Peyer's patch (tissue), 4 donors: ENCODE measurements around the gene NCOA3. TPM values are rescaled to one million over a fixed set of nuclear protein-coding genes. Genes with fewer than 3 reads are reported as not detected.
"Not testable (repeated sequence)": the region's sequence is repeated elsewhere in the genome, so short reads cannot be mapped to it uniquely, and the experiment has no call there.

Source experiments
- DNase-seq, 3 donors: peaks; one replicate each; pipeline ENCODE4 v3.0.0-alpha.2; 2017 to 2019
- H3K27ac ChIP-seq, 4 donors: fragments of 200-600 bp; sonication (generic); one replicate each; pipeline ENCODE4 v1.5.1; 2016 to 2019
- H3K27me3 ChIP-seq, 2 donors: fragments of 200-600 bp; sonication (generic); one replicate each; pipeline ENCODE4 v1.5.1; 2019
- H3K36me3 ChIP-seq, 3 donors: fragments of 200-600 bp; sonication (generic); one replicate each; pipeline ENCODE4 v1.5.1; 2016 to 2019
- H3K4me1 ChIP-seq, 4 donors: fragments of 200-600 bp; sonication (generic); one replicate each; pipeline ENCODE4 v1.5.1; 2016 to 2019
- H3K4me3 ChIP-seq, 4 donors: fragments of 200-600 bp; sonication (generic); 1 replicate in 3 of 4; 2 replicates in 1 of 4; pipeline ENCODE4 v1.5.1; 2016 to 2019; ENCODE audit warnings: mild to moderate bottlenecking in 1 of 4
- H3K9me3 ChIP-seq, 4 donors: fragments of 200-600 bp; sonication (generic); one replicate each; pipeline ENCODE4 v1.5.1; 2016 to 2019; ENCODE audit warnings: mild to moderate bottlenecking in 1 of 4
- POLR2A ChIP-seq, 2 donors: fragments of 450-650 bp; IDR thresholded peaks; one replicate each; pipeline ENCODE4 v1.5.1; 2017; ENCODE audit warnings: antibody characterized with exemption in 2 of 2, mild to moderate bottlenecking in 2 of 2, moderate library complexity in 2 of 2
- total RNA-seq, 4 donors: library from RNA; depleted of rRNA; stranded (reverse); fragments of >200 nt; gene quantifications; one replicate each; pipeline ENCODE4 v1.1.0, GENCODE V29; 2016
- TF ChIP-seq, protein P1 (sequence below), 6 experiments: fragments of 450-650 bp in 4 of 6; fragments of 200-600 bp in 2 of 6; sonication (generic) in 1 of 6; IDR thresholded peaks; one replicate each; pipeline ENCODE4 v1.5.1; 2017 to 2019; ENCODE audit warnings: antibody characterized with exemption in 6 of 6, mild to moderate bottlenecking in 3 of 6, moderate library complexity in 1 of 6

Gene NCOA3
- total RNA-seq, 4 donors from 2014 or later, result 17.9 to 99.9 (median 26.6) TPM

DNA sequence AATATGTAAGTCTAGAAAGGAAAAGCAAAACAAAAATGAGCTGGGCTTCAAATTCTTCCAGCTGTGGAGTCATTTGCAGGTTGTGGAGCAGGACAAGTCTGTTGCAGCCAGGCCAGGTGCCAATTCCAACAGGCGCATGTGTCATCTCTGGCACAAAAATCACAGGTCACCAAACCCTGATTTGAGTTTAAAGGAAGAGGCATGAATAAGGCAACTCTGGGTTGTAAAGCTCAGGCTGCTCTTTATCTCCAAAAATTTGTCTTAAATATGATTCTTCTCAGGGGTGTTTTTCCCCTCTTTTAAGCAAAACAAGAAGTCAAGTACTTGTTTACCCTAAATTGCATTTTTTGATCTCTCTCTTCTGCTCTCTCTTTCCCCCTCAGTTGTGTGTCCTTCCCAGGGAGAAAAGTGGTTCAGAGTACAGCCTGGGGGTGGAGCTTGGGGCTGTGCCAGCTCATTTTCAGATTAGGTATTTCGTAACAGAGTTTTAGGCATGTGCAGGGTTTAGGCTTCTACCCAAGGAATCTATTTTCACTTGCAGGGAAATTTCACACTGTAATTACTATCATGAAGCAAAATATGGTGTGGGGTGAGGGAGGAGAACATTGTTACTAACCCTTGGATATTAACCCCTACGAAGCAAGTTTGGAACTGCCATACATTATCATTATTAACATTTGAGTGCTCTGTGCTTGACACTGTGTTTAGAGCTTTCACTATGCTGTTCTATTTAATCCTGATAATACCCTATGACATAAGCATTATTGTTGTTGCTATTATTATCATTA is 8.3 kb upstream of the NCOA3 start:
- no peaks in the 10 kb centered on the region for H3K36me3 ChIP-seq
- H3K4me3 ChIP-seq, result no peak overlapping the region

DNA sequence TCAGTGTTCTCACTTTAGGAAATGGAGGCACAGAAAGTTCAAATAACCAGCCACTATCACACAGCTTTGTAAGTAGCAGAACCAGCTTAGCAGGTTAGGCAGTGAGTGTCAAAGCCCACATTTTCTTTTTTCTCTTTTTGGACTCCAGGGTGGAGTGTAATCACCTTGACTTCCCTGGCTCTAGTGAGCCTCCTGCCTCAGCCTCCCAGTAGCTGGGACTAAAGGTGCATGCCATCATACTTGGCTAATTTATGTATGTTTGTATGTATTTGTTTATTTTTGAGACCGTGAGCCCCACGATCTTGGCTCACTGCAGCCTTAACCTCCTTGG is 7.8 kb upstream of the NCOA3 start:
- no peaks in the 10 kb centered on the region for H3K9me3 ChIP-seq
- H3K27me3 ChIP-seq, result no peaks in the 10 kb centered on the region
- H3K4me1 ChIP-seq, result peaks cover 3 to 20% (median 10%) of the 10 kb centered on the region in 4 donors
- peak overlapping the region in 3 of 4 donors; percentile 59 to 70 (median 59) for H3K27ac ChIP-seq
- DNase-seq, result no peak
- no peaks in the 10 kb centered on the region for H3K36me3 ChIP-seq
- H3K4me3 ChIP-seq, result no peak overlapping the region
- TF ChIP-seq, protein P1, sequence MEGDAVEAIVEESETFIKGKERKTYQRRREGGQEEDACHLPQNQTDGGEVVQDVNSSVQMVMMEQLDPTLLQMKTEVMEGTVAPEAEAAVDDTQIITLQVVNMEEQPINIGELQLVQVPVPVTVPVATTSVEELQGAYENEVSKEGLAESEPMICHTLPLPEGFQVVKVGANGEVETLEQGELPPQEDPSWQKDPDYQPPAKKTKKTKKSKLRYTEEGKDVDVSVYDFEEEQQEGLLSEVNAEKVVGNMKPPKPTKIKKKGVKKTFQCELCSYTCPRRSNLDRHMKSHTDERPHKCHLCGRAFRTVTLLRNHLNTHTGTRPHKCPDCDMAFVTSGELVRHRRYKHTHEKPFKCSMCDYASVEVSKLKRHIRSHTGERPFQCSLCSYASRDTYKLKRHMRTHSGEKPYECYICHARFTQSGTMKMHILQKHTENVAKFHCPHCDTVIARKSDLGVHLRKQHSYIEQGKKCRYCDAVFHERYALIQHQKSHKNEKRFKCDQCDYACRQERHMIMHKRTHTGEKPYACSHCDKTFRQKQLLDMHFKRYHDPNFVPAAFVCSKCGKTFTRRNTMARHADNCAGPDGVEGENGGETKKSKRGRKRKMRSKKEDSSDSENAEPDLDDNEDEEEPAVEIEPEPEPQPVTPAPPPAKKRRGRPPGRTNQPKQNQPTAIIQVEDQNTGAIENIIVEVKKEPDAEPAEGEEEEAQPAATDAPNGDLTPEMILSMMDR (IDR thresholded peaks at IDR 0.05), result no peak
- no peak for TF ChIP-seq POLR2A (IDR thresholded peaks at IDR 0.05)

More for the DNA sequence above, 8.3 kb upstream of the NCOA3 start:
- TF ChIP-seq POLR2A (IDR thresholded peaks at IDR 0.05), result no peak
- TF ChIP-seq, protein P1 (IDR thresholded peaks at IDR 0.05), result no peak
- no peaks in the 10 kb centered on the region for H3K9me3 ChIP-seq
- H3K27me3 ChIP-seq, result no peaks in the 10 kb centered on the region
- H3K27ac ChIP-seq, result peak overlapping the region; percentile 38 to 70 (median 59)
- peaks cover 3 to 20% (median 10%) of the 10 kb centered on the region in 4 donors for H3K4me1 ChIP-seq
- DNase-seq, result peak; percentile 79 to 93 (median 82)

DNA sequence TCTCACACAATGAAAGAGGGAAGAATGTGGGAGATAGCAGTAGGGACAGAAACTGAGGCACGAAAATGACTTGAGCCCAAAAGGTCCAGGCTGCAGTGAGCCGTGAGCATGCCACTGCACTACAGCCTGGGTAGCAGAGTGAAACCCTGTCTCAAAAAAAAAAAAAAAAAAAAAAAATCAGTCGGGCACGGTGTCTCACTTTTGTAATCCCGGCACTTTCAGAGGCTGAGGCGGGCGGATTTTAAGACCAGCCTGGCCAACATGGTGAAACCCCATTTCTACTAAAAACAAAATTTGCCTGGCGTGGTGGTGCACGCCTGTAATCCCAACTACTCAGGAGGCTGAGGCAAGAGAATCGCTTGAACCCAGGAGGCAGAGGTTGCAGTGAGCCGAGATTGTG is 7.1 kb upstream of the NCOA3 start:
- H3K9me3 ChIP-seq, H3K27ac ChIP-seq, H3K4me3 ChIP-seq, H3K36me3 ChIP-seq, H3K27me3 ChIP-seq: not testable (repeated sequence)
- H3K4me1 ChIP-seq, result peaks cover 3 to 20% (median 8%) of the 10 kb centered on the region in 4 donors
- peak in 1 of 3 donors; percentile 38 for DNase-seq

DNA sequence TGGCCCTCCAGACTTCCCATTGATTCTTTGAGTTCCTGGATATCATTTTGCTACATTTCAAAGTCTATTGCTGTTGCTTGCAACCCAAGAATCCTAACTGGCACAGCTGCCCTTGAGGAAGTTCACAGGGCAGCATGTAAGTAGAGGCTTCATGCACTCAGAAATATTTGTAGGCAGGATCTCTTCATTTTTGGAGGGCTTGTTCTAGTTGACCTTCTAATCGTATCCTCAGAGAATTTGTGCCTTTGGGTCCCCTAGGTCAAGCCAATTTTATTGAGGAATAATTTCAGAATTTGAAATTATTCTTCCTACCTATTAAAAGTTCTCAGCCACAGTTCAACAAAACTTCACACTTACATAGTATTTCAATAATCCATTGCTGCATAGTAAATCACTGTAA is 5.6 kb upstream of the NCOA3 start:
- H3K9me3 ChIP-seq, result no peaks in the 10 kb centered on the region
- no peak overlapping the region for H3K27ac ChIP-seq
- H3K27me3 ChIP-seq, result no peaks in the 10 kb centered on the region
- no peak overlapping the region for H3K4me3 ChIP-seq
- TF ChIP-seq, protein P1 (IDR thresholded peaks at IDR 0.05), result no peak
- no peak for TF ChIP-seq POLR2A (IDR thresholded peaks at IDR 0.05)
- H3K36me3 ChIP-seq, result no peaks in the 10 kb centered on the region
- H3K4me1 ChIP-seq, result peaks cover 3 to 20% (median 8%) of the 10 kb centered on the region in 4 donors
- DNase-seq, result no peak

DNA sequence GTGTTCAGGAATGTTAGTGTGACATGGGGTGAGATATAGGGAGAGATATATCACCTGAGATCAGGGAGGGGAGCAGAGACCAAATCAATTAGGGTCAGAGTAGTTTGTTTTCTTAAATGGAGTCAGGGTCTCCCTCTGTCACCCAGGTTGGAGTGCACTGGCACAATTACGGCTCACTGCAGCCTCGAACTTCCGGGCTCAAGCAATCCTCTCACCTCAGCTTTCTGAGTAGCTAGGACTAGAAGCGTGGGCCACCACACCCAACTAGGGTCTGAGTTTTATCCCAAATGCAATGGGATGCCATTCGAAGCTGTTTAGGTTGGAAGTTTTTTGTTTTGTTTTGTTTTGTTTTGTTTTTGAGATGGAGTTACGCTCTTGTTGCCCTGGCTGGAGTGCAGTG is 3.1 kb upstream of the NCOA3 start:
- peaks cover 0 to 14% (median 2%) of the 10 kb centered on the region in 4 donors for H3K4me1 ChIP-seq
- no peak for TF ChIP-seq POLR2A (IDR thresholded peaks at IDR 0.05)
- TF ChIP-seq, protein P1 (IDR thresholded peaks at IDR 0.05), result no peak
- H3K27ac ChIP-seq, result no peak overlapping the region
- H3K36me3 ChIP-seq, result no peaks in the 10 kb centered on the region
- H3K27me3 ChIP-seq, result no peaks in the 10 kb centered on the region
- no peak overlapping the region for H3K4me3 ChIP-seq
- DNase-seq, result peak in 1 of 3 donors; percentile 37
- no peaks in the 10 kb centered on the region for H3K9me3 ChIP-seq

DNA sequence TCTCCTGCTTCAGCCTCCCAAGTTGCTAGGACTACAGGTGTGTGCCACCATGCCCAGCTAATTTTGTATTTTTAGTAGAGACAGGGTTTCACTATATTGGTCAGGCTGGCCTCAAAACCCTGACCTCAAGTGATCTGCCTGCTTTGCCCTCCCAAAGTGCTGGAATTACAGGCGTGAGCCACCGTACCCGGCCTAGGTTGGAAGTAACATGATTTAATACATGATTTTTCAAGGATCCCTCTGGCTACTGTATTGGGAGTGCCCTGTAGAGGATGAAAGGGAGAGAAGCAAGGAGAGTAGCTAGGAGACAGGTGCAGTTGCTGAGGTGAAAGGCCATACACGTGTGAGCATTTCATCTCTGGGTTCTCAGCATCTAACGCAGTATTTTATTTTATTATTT is 2.6 kb upstream of the NCOA3 start:
- Histone ChIP-seq H3K9me3 (no peaks in the 10 kb centered on the region), H3K27ac (no peak overlapping the region), H3K4me3 (no peak overlapping the region), H3K4me1 (peaks cover 0 to 13% (median 1%) of the 10 kb centered on the region in 4 donors), H3K36me3 (no peaks in the 10 kb centered on the region), H3K27me3 (no peaks in the 10 kb centered on the region)
- TF ChIP-seq, protein P1 (IDR thresholded peaks at IDR 0.05), result no peak
- no peak for TF ChIP-seq POLR2A (IDR thresholded peaks at IDR 0.05)
- DNase-seq, result peak in 1 of 3 donors; percentile 29

DNA sequence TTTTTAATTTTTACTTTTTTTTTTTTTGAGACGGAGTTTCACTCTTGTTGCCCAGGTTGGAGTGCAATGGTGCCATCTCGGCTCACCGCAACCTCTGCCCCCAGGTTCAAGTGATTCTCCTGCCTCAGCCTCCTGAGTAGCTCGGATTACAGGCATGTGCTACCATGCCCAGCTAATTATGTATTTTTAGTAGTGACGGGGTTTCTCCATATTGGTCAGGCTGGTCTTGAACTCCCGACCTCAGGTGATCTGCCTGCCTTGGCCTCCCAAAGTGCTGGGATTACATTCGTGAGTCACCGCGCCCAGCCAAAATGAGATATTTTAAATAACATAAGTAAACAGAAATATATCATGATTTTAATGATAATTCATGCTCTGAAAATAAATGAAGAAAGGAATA is 1.6 kb upstream of the NCOA3 start:
- DNase-seq, H3K36me3 ChIP-seq, H3K4me3 ChIP-seq, H3K9me3 ChIP-seq, H3K27ac ChIP-seq, H3K27me3 ChIP-seq: not testable (repeated sequence)
- H3K4me1 ChIP-seq, result peaks cover 0 to 10% (median 1%) of the 10 kb centered on the region in 4 donors
